K562 (cell line): ENCODE data around the gene ADGRB2. TPM values are rescaled to one million over a fixed set of nuclear protein-coding genes. Genes with fewer than 3 reads are reported as not detected.

ENCODE experiments used
- ATAC-seq: fragments of 200-7000 bp; cut with Tn5 transposase; 3 replicates; pipeline ENCODE4 v1.9.1; 2020; ENCODE audit warnings: moderate library complexity
- BruUV-seq: library from RNA; stranded (reverse); fragments of 400-500 nt; replicated peaks from 2 replicates; lab custom pipeline; 2021; lab: Mats Ljungman, UMichigan
- CTCF ChIA-PET: fragments of 300-600 bp; formaldehyde crosslinking; extraction: SDS; loops from one replicate; lab custom pipeline; 2021; ENCODE audit warnings: low intra/inter-chr PET ratio; lab: Yijun Ruan, JAX
- POLR2A ChIA-PET: fragments of 300-600, 350-650 bp; sonication (Branson Sonifier 250); formaldehyde crosslinking; extraction: SDS; loops from one replicate; lab custom pipeline; 2021; ENCODE audit warnings: antibody characterized with exemption, inconsistent platforms; lab: Yijun Ruan, JAX
- DNase-seq, 4 experiments: peaks; one replicate each; pipeline versions ENCODE4 v3.0.0 to v3.0.0-alpha.2; 2011 to 2018; ENCODE audit warnings: low spot score in 3 of 4, mixed read lengths in 3 of 4; ENCODE audit errors: extremely low read depth in 1 of 4
- FAIRE-seq: peaks from 2 replicates; lab custom pipeline; 2011; peaks lifted over from hg19 to GRCh38; lab: Jason Lieb, UNC
- H2AFZ ChIP-seq: 2 replicates; pipeline ENCODE4 v1.6.0; 2011; ENCODE audit warnings: low read depth, low read length, control low read depth, inconsistent platforms
- H3K27ac ChIP-seq: fragments of 200-600 bp; 3 replicates; pipeline ENCODE4 v1.8.0; 2011; ENCODE audit warnings: low read depth, mild to moderate bottlenecking, control low read depth, inconsistent platforms, low read length, moderate library complexity, mixed read lengths; ENCODE audit errors: extremely low read depth
- H3K27me3 ChIP-seq, 2 experiments: fragments of 300-600 bp in 1 of 2; 2 replicates in 1 of 2; 3 replicates in 1 of 2; pipeline versions ENCODE4 v1.6.0 to v1.8.0; 2011; ENCODE audit warnings: inconsistent platforms in 2 of 2, low read length in 2 of 2, mild to moderate bottlenecking in 1 of 2, mixed read lengths in 1 of 2, moderate library complexity in 1 of 2; ENCODE audit not compliant: control insufficient read depth in 2 of 2, insufficient read depth in 2 of 2
- H3K36me3 ChIP-seq: fragments of 300-600 bp; 3 replicates; pipeline ENCODE4 v1.8.0; 2011; ENCODE audit warnings: mild to moderate bottlenecking, low read length, inconsistent platforms; ENCODE audit not compliant: control insufficient read depth, insufficient read depth
- H3K4me1 ChIP-seq, 2 experiments: fragments of 200-600 bp in 1 of 2; replicated peaks in 1 of 2; 2 replicates in 1 of 2; 3 replicates in 1 of 2; pipeline versions ENCODE4 v1.5.1 to v1.8.0; 2011; ENCODE audit warnings: inconsistent platforms in 2 of 2, low read length in 2 of 2, mild to moderate bottlenecking in 1 of 2, mixed read lengths in 1 of 2, moderate library complexity in 1 of 2; ENCODE audit not compliant: control insufficient read depth in 2 of 2, insufficient read depth in 2 of 2
- H3K4me2 ChIP-seq: 2 replicates; pipeline ENCODE4 v1.6.1; 2011; ENCODE audit warnings: low read length, control low read depth, inconsistent platforms, mixed read lengths; ENCODE audit not compliant: insufficient read depth
- H3K4me3 ChIP-seq: fragments of 200-600 bp; sonication (generic), shearing (Covaris generic); 2 replicates; pipeline ENCODE4 v1.5.1; 2016; ENCODE audit warnings: control low read depth, inconsistent platforms
- H3K79me2 ChIP-seq: fragments of 200-600 bp; 3 replicates; pipeline ENCODE4 v1.8.0; 2011; ENCODE audit warnings: low read length, inconsistent platforms; ENCODE audit not compliant: control insufficient read depth, insufficient read depth
- H3K9ac ChIP-seq, 2 experiments: 2 replicates each; pipeline versions ENCODE4 v1.6.0 to v1.6.1; 2011; ENCODE audit warnings: low read depth in 2 of 2, low read length in 2 of 2, control low read depth in 1 of 2, inconsistent platforms in 1 of 2, mild to moderate bottlenecking in 1 of 2, mixed read lengths in 1 of 2; ENCODE audit not compliant: insufficient read depth in 1 of 2
- H3K9me1 ChIP-seq: one replicate; pipeline ENCODE4 v1.6.0; 2011; ENCODE audit warnings: inconsistent platforms, mild to moderate bottlenecking, low read length, moderate library complexity; ENCODE audit not compliant: control insufficient read depth, insufficient read depth
- H3K9me3 ChIP-seq: replicated peaks from 2 replicates; pipeline ENCODE4 v1.5.1; 2011; ENCODE audit warnings: low read depth, low read length, inconsistent platforms; ENCODE audit not compliant: control insufficient read depth, insufficient read depth
- H4K20me1 ChIP-seq: replicated peaks from 2 replicates; pipeline ENCODE4 v1.6.1; 2011; ENCODE audit warnings: low read length, inconsistent platforms, mixed read lengths; ENCODE audit not compliant: control insufficient read depth, insufficient read depth
- CAMTA2 ChIP-seq: fragments of 250-450 bp; sonication (Bioruptor Pico); conservative IDR thresholded peaks from 2 replicates; pipeline ENCODE4 v1.5.1; 2022
- FOSL1 ChIP-seq: fragments of 200-800 bp; sonication (Bioruptor generic); conservative IDR thresholded peaks from 2 replicates; pipeline ENCODE4 v1.6.1; 2016; ENCODE audit warnings: missing genetic modification characterization, missing compliant biosample characterization
- KDM1A ChIP-seq, 2 experiments: fragments of 450-650 bp; IDR thresholded peaks; 2 replicates each; pipeline ENCODE4 v1.6.1; 2016; ENCODE audit warnings: mild to moderate bottlenecking in 2 of 2
- SMARCC2 ChIP-seq: fragments of 450-650 bp; IDR thresholded peaks from 2 replicates; pipeline ENCODE4 v1.6.1; 2017; ENCODE audit warnings: antibody characterized with exemption, moderate library complexity, mild to moderate bottlenecking, low read depth
- SP1 ChIP-seq: sonication (generic); formaldehyde crosslinking; IDR thresholded peaks from 2 replicates; pipeline ENCODE4 v1.8.1; 2022; ENCODE audit warnings: mild to moderate bottlenecking, missing genetic modification reagents
- SPI1 ChIP-seq: IDR thresholded peaks from 2 replicates; pipeline ENCODE4 v1.6.1; 2011; ENCODE audit warnings: low read depth, low read length, control low read depth, borderline replicate concordance
- ZNF224 ChIP-seq: sonication (generic); formaldehyde crosslinking; IDR thresholded peaks from 2 replicates; pipeline ENCODE4 v1.8.0; 2022; ENCODE audit warnings: mild to moderate bottlenecking, missing genetic modification reagents
- WGBS: fragments of 100-300 bp; shearing (Covaris generic); methylation state at CpG from one replicate; pipeline ENCODE4 v1.1.6; 2016; ENCODE audit warnings: low coverage, mixed read lengths; ENCODE audit not compliant: insufficient coverage; ENCODE audit errors: missing lambda C conversion rate; 5-methylcytosine and 5-hydroxymethylcytosine counted together
- in situ Hi-C: fragments of 300-500 bp; cut with MboI; formaldehyde crosslinking; loops from 4 replicates; pipeline ENCODE4 v1.15.0; 2018; ENCODE audit warnings: inconsistent platforms, mixed read lengths
- intact Hi-C: fragments of 100-400 bp; cut with micrococcal nuclease; formaldehyde crosslinking; loops from 2 replicates; pipeline ENCODE4 v1.14.2; 2022
- polyA plus RNA-seq, 8 experiments: library from polyadenylated mRNA; depleted of rRNA in 4 of 8; stranded (reverse) in 5 of 8; unstranded in 3 of 8; fragments of >200 nt; fragmentation: Nextera tagmentation in 2 of 8; fragmentation: Illumina TruSeq in 1 of 8; extraction: Ambion mirVana in 2 of 8; extraction: Trizol in 1 of 8; gene quantifications; 2 replicates each; pipeline versions ENCODE4 v1.2.1 to v1.2.3, GENCODE V29; 2011 to 2014; ENCODE audit warnings: inconsistent platforms in 1 of 8, missing spikeins in 1 of 8
- total RNA-seq, 7 experiments: library from RNA; depleted of rRNA in 6 of 7; stranded (reverse); fragments of >200 nt in 6 of 7; fragmentation: Illumina TruSeq in 2 of 7; extraction: Trizol in 2 of 7; gene quantifications; 2 replicates each; pipeline versions ENCODE4 v1.2.1 to v1.2.3, GENCODE V29; 2011 to 2021; ENCODE audit warnings: low replicate concordance in 1 of 7

ADGRB2 gene
- total and polyA plus RNA-seq, 9 of the 15 experiments (the other 6 are each of a cell fraction or from before 2014, with no cell fraction given) = 0.04 to 0.23 (median 0.20) TPM; not detected in 2

GRCh38 chr1:31734582-31735107 is 29.5 kb downstream of the ADGRB2 start:
- Histone ChIP-seq H3K9me3 (no peaks in the 10 kb centered on the region), H3K27ac (no peak overlapping the region), H2AFZ (no peak overlapping the region), H3K4me2 (no peak overlapping the region), H3K4me1 (peaks cover 0 to 25% of the 10 kb centered on the region in 2 experiments; a peak in 1 of 5 replicates), H4K20me1 (peaks cover 24% of the 10 kb centered on the region), H3K36me3 (no peaks in the 10 kb centered on the region), H3K79me2 (no peaks in the 10 kb centered on the region), H3K9ac (no peak overlapping the region), H3K9me1 (no peaks in the 10 kb centered on the region), H3K27me3 (peaks cover 76 to 94% of the 10 kb centered on the region in 2 experiments), H3K4me3 (no peak overlapping the region)
- ChIA-PET CTCF (no interaction called here), POLR2A (interaction anchor here (0.7 to 2.0 kb wide), 7 partner anchors 9 to 143 kb away, joined by 3 to 7 read pairs (median 3); no protein-coding TSS in a partner anchor)
- intact Hi-C loops = no loop called here
- peak in 1 of 2 experiments; percentile 46; a peak in 1 of 4 replicates for TF ChIP-seq KDM1A (IDR thresholded peaks at IDR 0.05)
- TF ChIP-seq SPI1 = no peak
- TF ChIP-seq SMARCC2 = no peak
- peak; percentile 51; the same call in 1 of the 2 replicates for TF ChIP-seq FOSL1 (tag)
- no peak for TF ChIP-seq ZNF224 (CRISPR knock-in tag)
- no peak for TF ChIP-seq CAMTA2 (CRISPR knock-in tag)
- TF ChIP-seq SP1 = no peak
- under 1% methylated on average over 7 of the region's 7 CpGs for WGBS
- BruUV-seq = no TSS peak
- DNase-seq (no peak), FAIRE-seq (peak; percentile 11), ATAC-seq (no peak)
- in situ Hi-C loops = no loop called here
